Naive thymus-derived CD4-positive, alpha-beta T cell (primary cell): ENCODE data around the gene KRTAP24-1. TPM values are rescaled to one million over a fixed set of nuclear protein-coding genes. Genes with fewer than 3 reads are reported as not detected.

Source experiments
- ATAC-seq: fragments of 150-1000 bp; cut with Tn5 transposase; 2 replicates; pipeline ENCODE4 v1.10.0; 2021; ENCODE audit warnings: mild to moderate bottlenecking, moderate library complexity
- CTCF ChIA-PET: fragments of 350-600 bp; sonication (Branson Sonifier 250); formaldehyde crosslinking; loops from one replicate; lab custom pipeline; 2021; ENCODE audit warnings: antibody characterized with exemption; lab: Charles Lee
- POLR2A ChIA-PET: fragments of 350-600 bp; sonication (Branson Sonifier 250); formaldehyde crosslinking; loops from one replicate; lab custom pipeline; 2021; ENCODE audit warnings: antibody characterized with exemption, inconsistent platforms; lab: Charles Lee
- DNase-seq, 9 donors: peaks; one replicate each; pipeline versions ENCODE4 v3.0.0 to v3.0.0-alpha.2; 2020 to 2022; ENCODE audit warnings: mixed read lengths in 1 of 9
- H3K27ac ChIP-seq: one replicate; pipeline ENCODE4 v1.7.0; 2013; ENCODE audit warnings: mild to moderate bottlenecking, low read depth, low read length, moderate library complexity
- H3K27me3 ChIP-seq, 2 donors: one replicate each; pipeline ENCODE4 v1.7.0; 2013; ENCODE audit warnings: low read length in 2 of 2, mild to moderate bottlenecking in 2 of 2, moderate library complexity in 2 of 2; ENCODE audit not compliant: control insufficient read depth in 2 of 2, insufficient read depth in 2 of 2
- H3K36me3 ChIP-seq, 3 experiments: 1 replicate in 2 of 3; 2 replicates in 1 of 3; pipeline ENCODE4 v1.7.0; 2013; ENCODE audit warnings: low read length in 3 of 3, mild to moderate bottlenecking in 3 of 3, moderate library complexity in 1 of 3; ENCODE audit not compliant: insufficient read depth in 3 of 3, control insufficient read depth in 2 of 3
- H3K4me1 ChIP-seq, 2 donors: one replicate each; pipeline ENCODE4 v1.7.0; 2013; ENCODE audit warnings: low read length in 2 of 2, mild to moderate bottlenecking in 2 of 2, moderate library complexity in 1 of 2; ENCODE audit not compliant: control insufficient read depth in 2 of 2, insufficient read depth in 2 of 2
- H3K4me3 ChIP-seq: 2 replicates; pipeline ENCODE4 v1.7.0; 2013; ENCODE audit warnings: mild to moderate bottlenecking, low read length
- H3K9me3 ChIP-seq, 3 experiments: 1 replicate in 2 of 3; 2 replicates in 1 of 3; pipeline ENCODE4 v1.7.0; 2013; ENCODE audit warnings: low read length in 3 of 3; ENCODE audit not compliant: control insufficient read depth in 2 of 3
- H3K27ac Mint-ChIP-seq, 9 donors: one replicate each; pipeline ENCODE4 v1.8.0; 2020 to 2022; ENCODE audit warnings: mixed read lengths in 9 of 9, mild to moderate bottlenecking in 8 of 9, moderate library complexity in 5 of 9, inconsistent platforms in 2 of 9
- H3K27me3 Mint-ChIP-seq, 5 donors: one replicate each; pipeline ENCODE4 v1.8.0; 2021 to 2022; ENCODE audit warnings: mixed read lengths in 5 of 5, mild to moderate bottlenecking in 1 of 5
- H3K36me3 Mint-ChIP-seq, 5 donors: one replicate each; pipeline ENCODE4 v1.8.0; 2020 to 2022; ENCODE audit warnings: mixed read lengths in 5 of 5, mild to moderate bottlenecking in 3 of 5, inconsistent platforms in 1 of 5
- H3K4me1 Mint-ChIP-seq, 7 donors: one replicate each; pipeline ENCODE4 v1.8.0; 2020 to 2022; ENCODE audit warnings: mixed read lengths in 7 of 7, mild to moderate bottlenecking in 3 of 7, inconsistent platforms in 1 of 7
- H3K4me3 Mint-ChIP-seq, 10 donors: one replicate each; pipeline ENCODE4 v1.8.0; 2020 to 2022; ENCODE audit warnings: mild to moderate bottlenecking in 10 of 10, mixed read lengths in 10 of 10, moderate library complexity in 6 of 10, inconsistent platforms in 2 of 10
- H3K9me3 Mint-ChIP-seq, 11 donors: one replicate each; pipeline ENCODE4 v1.8.0; 2020 to 2022; ENCODE audit warnings: mixed read lengths in 11 of 11, mild to moderate bottlenecking in 4 of 11, inconsistent platforms in 1 of 11, moderate library complexity in 1 of 11
- intact Hi-C, 2 donors: fragments of 100-400 bp; cut with micrococcal nuclease; formaldehyde crosslinking; loops; one replicate each; pipeline ENCODE4 v1.15.1; 2023
- polyA plus RNA-seq, 2 donors: library from polyadenylated mRNA; unstranded; fragments of 300-500 nt; fragmentation: Illumina TruSeq; gene quantifications; one replicate each; pipeline ENCODE4 v1.2.3, GENCODE V29; 2021
- total RNA-seq, 6 experiments: library from RNA in 5 of 6; stranded (reverse) in 5 of 6; gene quantifications; 1 replicate in 5 of 6; 2 replicates in 1 of 6; pipeline ENCODE4 v1.2.3 and lab custom pipeline; 2021 to 2026

Gene KRTAP24-1
- total and polyA plus RNA-seq, 7 experiments from 2014 or later: not detected

GRCh38 chr21:30240661-30241060, 42.1 kb downstream of the KRTAP24-1 start:
- Histone ChIP-seq H3K4me3 (no peak overlapping the region), H3K36me3 (no peaks in the 10 kb centered on the region), H3K9me3 (no peaks in the 10 kb centered on the region), H3K27ac (no peak overlapping the region), H3K27me3 (no peaks in the 10 kb centered on the region), H3K4me1 (no peaks in the 10 kb centered on the region)
- Mint-ChIP-seq H3K27ac (no peak overlapping the region), H3K27me3 (peaks cover 0 to 20% (median 10%) of the 10 kb centered on the region in 5 donors), H3K9me3 (no peaks in the 10 kb centered on the region), H3K36me3 (no peaks in the 10 kb centered on the region), H3K4me1 (no peaks in the 10 kb centered on the region), H3K4me3 (no peak overlapping the region)
- DNase-seq (no peak), ATAC-seq (no peak)
- ChIA-PET POLR2A (no interaction called here), CTCF (interaction anchor here (0.7 kb wide), 1 partner anchor 180 kb away, joined by 4 read pairs; no protein-coding TSS in a partner anchor)
- intact Hi-C loops: no loop called here

GRCh38 chr21:30238168-30238567, 44.6 kb downstream of the KRTAP24-1 start:
- Mint-ChIP-seq H3K27me3 (peaks cover 0 to 13% (median 5%) of the 10 kb centered on the region in 5 donors), H3K27ac (no peak overlapping the region), H3K4me1 (no peaks in the 10 kb centered on the region), H3K4me3 (no peak overlapping the region), H3K36me3 (no peaks in the 10 kb centered on the region), H3K9me3 (no peaks in the 10 kb centered on the region)
- H3K4me3 ChIP-seq: no peak overlapping the region
- no peak overlapping the region for H3K27ac ChIP-seq
- H3K9me3 ChIP-seq: no peaks in the 10 kb centered on the region
- no peaks in the 10 kb centered on the region for H3K36me3 ChIP-seq
- ATAC-seq (no peak), DNase-seq (no peak)
- ChIA-PET POLR2A (no interaction called here), CTCF (no interaction called here)
- no peaks in the 10 kb centered on the region for H3K27me3 ChIP-seq
- H3K4me1 ChIP-seq: no peaks in the 10 kb centered on the region
- intact Hi-C loops: no loop called here

DNA sequence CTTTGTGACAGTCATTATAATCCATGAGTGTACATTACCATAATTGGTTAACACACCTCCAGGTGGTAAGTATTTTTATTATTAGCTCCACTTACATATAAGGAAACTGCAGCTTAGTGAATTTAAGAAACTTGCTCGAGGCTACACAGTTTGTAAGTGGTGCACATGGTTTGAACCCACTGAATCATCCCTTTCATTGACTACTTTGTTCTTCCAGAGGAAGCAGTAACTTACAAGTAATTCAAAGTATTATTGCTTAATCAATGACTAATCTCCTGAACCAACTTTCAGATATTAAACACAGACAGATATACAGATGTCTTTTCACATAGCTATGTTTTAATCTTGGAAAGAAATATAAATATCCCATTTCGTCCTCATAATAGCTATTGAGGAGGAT, 48.1 kb downstream of the KRTAP24-1 start:
- Mint-ChIP-seq H3K4me1 (no peaks in the 10 kb centered on the region), H3K4me3 (no peak overlapping the region), H3K36me3 (no peaks in the 10 kb centered on the region), H3K9me3 (peaks cover 0 to 4% (median 0%) of the 10 kb centered on the region in 11 donors), H3K27me3 (peaks cover 0 to 5% (median 0%) of the 10 kb centered on the region in 5 donors), H3K27ac (no peak overlapping the region)
- Histone ChIP-seq H3K4me1 (no peaks in the 10 kb centered on the region), H3K36me3 (no peaks in the 10 kb centered on the region), H3K27me3 (no peaks in the 10 kb centered on the region), H3K9me3 (no peaks in the 10 kb centered on the region), H3K27ac (no peak overlapping the region), H3K4me3 (no peak overlapping the region)
- intact Hi-C loops: no loop called here
- ChIA-PET POLR2A (no interaction called here), CTCF (no interaction called here)
- DNase-seq (no peak), ATAC-seq (no peak)

- Mint-ChIP-seq H3K4me3 (no peak overlapping the region), H3K9me3 (peaks cover 0 to 7% (median 0%) of the 10 kb centered on the region in 11 donors), H3K36me3 (no peaks in the 10 kb centered on the region), H3K27me3 (peaks cover 0 to 7% (median 0%) of the 10 kb centered on the region in 5 donors), H3K27ac (no peak overlapping the region), H3K4me1 (no peaks in the 10 kb centered on the region)
- Histone ChIP-seq H3K27me3 (no peaks in the 10 kb centered on the region), H3K9me3 (no peaks in the 10 kb centered on the region), H3K4me1 (no peaks in the 10 kb centered on the region), H3K4me3 (no peak overlapping the region), H3K27ac (no peak overlapping the region), H3K36me3 (no peaks in the 10 kb centered on the region)
- DNase-seq: no peak
- ATAC-seq: no peak
- intact Hi-C loops: no loop called here
- CTCF ChIA-PET: no interaction called here
- POLR2A ChIA-PET: no interaction called here
Measured at GRCh38 chr21:30234050-30234449, 48.7 kb downstream of the KRTAP24-1 start.

- no peak overlapping the region for H3K27ac Mint-ChIP-seq
- no peaks in the 10 kb centered on the region for H3K4me1 Mint-ChIP-seq
- DNase-seq: no peak
- no peak for ATAC-seq
- ChIA-PET CTCF (no interaction called here), POLR2A (no interaction called here)
- Histone ChIP-seq H3K36me3 (no peaks in the 10 kb centered on the region), H3K27ac (no peak overlapping the region), H3K4me3 (no peak overlapping the region), H3K4me1 (no peaks in the 10 kb centered on the region), H3K27me3 (no peaks in the 10 kb centered on the region), H3K9me3 (no peaks in the 10 kb centered on the region)
- H3K4me3 Mint-ChIP-seq: no peak overlapping the region
- no peaks in the 10 kb centered on the region for H3K36me3 Mint-ChIP-seq
- intact Hi-C loops: no loop called here
- H3K27me3 Mint-ChIP-seq: peaks cover 0 to 7% (median 0%) of the 10 kb centered on the region in 5 donors
- H3K9me3 Mint-ChIP-seq: peaks cover 0 to 7% (median 0%) of the 10 kb centered on the region in 11 donors
Measured at GRCh38 chr21:30233228-30234020, 49.3 kb downstream of the KRTAP24-1 start.

GRCh38 chr21:30232011-30232410, 50.7 kb downstream of the KRTAP24-1 start:
- peaks cover 0 to 7% (median 0%) of the 10 kb centered on the region in 5 donors for H3K27me3 Mint-ChIP-seq

More at GRCh38 chr21:30232011-30232410, 50.7 kb downstream of the KRTAP24-1 start:
- no peak overlapping the region for H3K4me3 ChIP-seq
- ChIA-PET POLR2A (no interaction called here), CTCF (no interaction called here)
- ATAC-seq: no peak
- H3K36me3 ChIP-seq: no peaks in the 10 kb centered on the region
- H3K4me1 ChIP-seq: no peaks in the 10 kb centered on the region
- H3K4me3 Mint-ChIP-seq: no peak overlapping the region
- peaks cover 0 to 7% (median 0%) of the 10 kb centered on the region in 11 donors for H3K9me3 Mint-ChIP-seq
- intact Hi-C loops: no loop called here
- H3K27ac Mint-ChIP-seq: no peak overlapping the region
- no peaks in the 10 kb centered on the region for H3K9me3 ChIP-seq
- H3K27ac ChIP-seq: no peak overlapping the region
- no peaks in the 10 kb centered on the region for H3K36me3 Mint-ChIP-seq
- H3K4me1 Mint-ChIP-seq: no peaks in the 10 kb centered on the region
- H3K27me3 ChIP-seq: no peaks in the 10 kb centered on the region
- DNase-seq: no peak
